Suprapubic skin (tissue), 3 donors: Measurements from ENCODE around the gene BMPR2.

Experiments used
- CTCF ChIP-seq, 2 donors: fragments of 200-600 bp in 1 of 2; fragments of 450-650 bp in 1 of 2; sonication (generic) in 1 of 2; IDR thresholded peaks; one replicate each; pipeline ENCODE4 v1.5.1; 2016 to 2019; ENCODE audit warnings: antibody characterized with exemption in 2 of 2, mild to moderate bottlenecking in 1 of 2, moderate library complexity in 1 of 2
- EP300 ChIP-seq: sonication (generic); formaldehyde crosslinking; IDR thresholded peaks from one replicate; pipeline ENCODE4 v1.6.1; 2017; ENCODE audit warnings: antibody characterized with exemption
- POLR2A ChIP-seq, 2 donors: fragments of 450-650 bp; IDR thresholded peaks; one replicate each; pipeline ENCODE4 v1.6.1; 2017; ENCODE audit warnings: antibody characterized with exemption in 2 of 2, mild to moderate bottlenecking in 2 of 2, moderate library complexity in 2 of 2

- TF ChIP-seq CTCF (IDR thresholded peaks at IDR 0.05): no peak
- no peak for TF ChIP-seq EP300
- TF ChIP-seq POLR2A (IDR thresholded peaks at IDR 0.05): no peak
Observed at GRCh38 chr2:202577250-202578183, 201.4 kb downstream of the BMPR2 start.
